HepG2 (cell line): ENCODE results near the gene ACADSB. TPM values are rescaled to one million over a fixed set of nuclear protein-coding genes. Genes with fewer than 3 reads are reported as not detected.

ENCODE experiments used
- ATAC-seq: fragments of 200-7000 bp; cut with Tn5 transposase; 3 replicates; pipeline ENCODE4 v1.9.1; 2020; ENCODE audit warnings: mild to moderate bottlenecking, moderate library complexity
- BruUV-seq: library from RNA; stranded (reverse); fragments of 400-500 nt; replicated peaks from 2 replicates; lab custom pipeline; 2021; lab: Mats Ljungman, UMichigan
- CTCF ChIA-PET: fragments of 300-600 bp; formaldehyde crosslinking; extraction: SDS; loops from one replicate; lab custom pipeline; 2021; ENCODE audit warnings: low total read pairs, inconsistent platforms, low intra/inter-chr PET ratio; lab: Yijun Ruan, JAX
- POLR2A ChIA-PET: fragments of 350-600 bp; sonication (Branson Sonifier 250); formaldehyde crosslinking; loops from one replicate; lab custom pipeline; 2020; ENCODE audit warnings: antibody characterized with exemption, inconsistent platforms; lab: Yijun Ruan, JAX
- DNase-seq: peaks from one replicate; pipeline ENCODE4 v3.0.0-alpha.2; 2015; ENCODE audit warnings: low spot score
- FAIRE-seq: peaks from 3 replicates; lab custom pipeline; 2011; peaks lifted over from hg19 to GRCh38; lab: Jason Lieb, UNC
- H2AFZ ChIP-seq: one replicate; pipeline ENCODE4 v1.6.1; 2011; ENCODE audit warnings: low read length, inconsistent platforms
- H3K27ac ChIP-seq: fragments of 300-600 bp; 3 replicates; pipeline ENCODE4 v1.8.0; 2011; ENCODE audit warnings: mixed run types, mild to moderate bottlenecking, mixed read lengths, low read length, inconsistent platforms; ENCODE audit not compliant: insufficient read depth; ENCODE audit errors: extremely low read length
- H3K27me3 ChIP-seq, 2 experiments: fragments of 200-600 bp in 1 of 2; 2 replicates in 1 of 2; 3 replicates in 1 of 2; pipeline versions ENCODE4 v1.6.0 to v1.8.0; 2011; ENCODE audit warnings: low read length in 2 of 2, mild to moderate bottlenecking in 2 of 2, moderate library complexity in 2 of 2, inconsistent platforms in 1 of 2; ENCODE audit not compliant: insufficient read depth in 2 of 2, control insufficient read depth in 1 of 2
- H3K36me3 ChIP-seq, 2 experiments: fragments of 200-600 bp in 1 of 2; replicated peaks in 1 of 2; 2 replicates in 1 of 2; 3 replicates in 1 of 2; pipeline versions ENCODE4 v1.5.1 to v1.8.0; 2011; ENCODE audit warnings: low read length in 2 of 2, inconsistent platforms in 1 of 2; ENCODE audit not compliant: insufficient read depth in 2 of 2, control insufficient read depth in 1 of 2
- H3K4me1 ChIP-seq: 2 replicates; pipeline ENCODE4 v1.5.1; 2012; ENCODE audit warnings: low read length, inconsistent platforms; ENCODE audit not compliant: insufficient read depth
- H3K4me2 ChIP-seq: 2 replicates; pipeline ENCODE4 v1.6.0; 2011; ENCODE audit warnings: low read depth, low read length, inconsistent platforms
- H3K4me3 ChIP-seq, 3 experiments: fragments of 200-600 bp in 1 of 3; sonication (generic), shearing (Covaris generic) in 1 of 3; replicated peaks in 1 of 3; 2 replicates each; pipeline ENCODE4 v1.5.1; 2011 to 2016; ENCODE audit warnings: low read length in 3 of 3, inconsistent platforms in 2 of 3, low read depth in 2 of 3, mild to moderate bottlenecking in 2 of 3, control low read depth in 1 of 3, mixed read lengths in 1 of 3; ENCODE audit not compliant: insufficient read depth in 1 of 3
- H3K79me2 ChIP-seq: one replicate; pipeline ENCODE4 v1.6.1; 2011; ENCODE audit warnings: low read length, inconsistent platforms; ENCODE audit not compliant: insufficient read depth
- H3K9ac ChIP-seq: 2 replicates; pipeline ENCODE4 v1.6.0; 2011; ENCODE audit warnings: mild to moderate bottlenecking, low read depth, low read length, inconsistent platforms; ENCODE audit not compliant: insufficient read depth
- H3K9me3 ChIP-seq: 2 replicates; pipeline ENCODE4 v1.5.1; 2012; ENCODE audit warnings: mild to moderate bottlenecking, low read length
- H4K20me1 ChIP-seq: 2 replicates; pipeline ENCODE4 v1.6.0; 2011; ENCODE audit warnings: inconsistent platforms, mild to moderate bottlenecking, low read length, moderate library complexity; ENCODE audit not compliant: insufficient read depth
- AGO2 ChIP-seq: fragments of 200-400 bp; formaldehyde crosslinking; optimal IDR thresholded peaks from 2 replicates; pipeline ENCODE3; 2017; ENCODE audit warnings: mild to moderate bottlenecking, low read depth, low read length, moderate library complexity
- KMT2B ChIP-seq: IDR thresholded peaks from 2 replicates; pipeline ENCODE4 v1.6.1; 2016; ENCODE audit warnings: missing genetic modification reagents, missing compliant biosample characterization
- NBN ChIP-seq: fragments of 450-650 bp; conservative IDR thresholded peaks from 2 replicates; pipeline ENCODE4 v1.6.1; 2017
- PAWR ChIP-seq: sonication (generic); formaldehyde crosslinking; IDR thresholded peaks from 2 replicates; pipeline ENCODE4 v1.4.0; 2020; ENCODE audit warnings: missing genetic modification reagents, mild to moderate bottlenecking, borderline replicate concordance
- RBFOX2 ChIP-seq: fragments of 200-400 bp; formaldehyde crosslinking; IDR thresholded peaks from 2 replicates; pipeline ENCODE4 v1.6.1; 2017; ENCODE audit warnings: low read depth, mild to moderate bottlenecking, low read length
- SATB2 ChIP-seq: sonication (generic); formaldehyde crosslinking; IDR thresholded peaks from 2 replicates; pipeline ENCODE4 v1.5.0; 2020; ENCODE audit warnings: missing genetic modification reagents
- SKI ChIP-seq: fragments of 450-650 bp; IDR thresholded peaks from one replicate; pipeline ENCODE4 v1.6.1; 2018; ENCODE audit warnings: mild to moderate bottlenecking; ENCODE audit not compliant: partially characterized antibody
- SRSF4 ChIP-seq: fragments of 200-400 bp; formaldehyde crosslinking; IDR thresholded peaks from one replicate; pipeline ENCODE4 v1.6.1; 2018; ENCODE audit warnings: mild to moderate bottlenecking, low read depth, low read length, moderate library complexity; ENCODE audit not compliant: poor library complexity, severe bottlenecking
- TAF1 ChIP-seq: sonication (generic); formaldehyde crosslinking; IDR thresholded peaks from 2 replicates; pipeline ENCODE4 v1.4.0; 2020; ENCODE audit warnings: missing genetic modification reagents
- THAP7 ChIP-seq: sonication (generic); formaldehyde crosslinking; IDR thresholded peaks from 2 replicates; pipeline ENCODE4 v1.8.1; 2023; ENCODE audit warnings: mild to moderate bottlenecking, missing genetic modification reagents
- ZNF124 ChIP-seq: sonication (generic); formaldehyde crosslinking; IDR thresholded peaks from 2 replicates; pipeline ENCODE4 v1.4.0; 2020; ENCODE audit warnings: missing genetic modification reagents
- ZNF138 ChIP-seq: sonication (generic); formaldehyde crosslinking; IDR thresholded peaks from 2 replicates; pipeline ENCODE4 v1.5.0; 2020; ENCODE audit warnings: mild to moderate bottlenecking, low read depth, missing genetic modification reagents
- ZNF552 ChIP-seq: sonication (generic); formaldehyde crosslinking; IDR thresholded peaks from 2 replicates; pipeline ENCODE4 v1.9.0; 2022; ENCODE audit warnings: missing genetic modification reagents, mild to moderate bottlenecking, borderline replicate concordance
- ZNF569 ChIP-seq: sonication (generic); formaldehyde crosslinking; IDR thresholded peaks from 2 replicates; pipeline ENCODE4 v1.5.0; 2020; ENCODE audit warnings: mild to moderate bottlenecking, missing genetic modification reagents, moderate library complexity, borderline replicate concordance
- ZSCAN25 ChIP-seq: sonication (generic); formaldehyde crosslinking; IDR thresholded peaks from 2 replicates; pipeline ENCODE4 v1.8.0; 2022; ENCODE audit warnings: mild to moderate bottlenecking, missing genetic modification reagents
- WGBS: methylation state at CpG from one replicate; pipeline ENCODE4 v1.1.6; 2017; ENCODE audit warnings: low lambda C conversion rate; 5-methylcytosine and 5-hydroxymethylcytosine counted together
- in situ Hi-C: cut with HindIII; loops from 2 replicates; pipeline ENCODE4 v1.10.0; 2017; ENCODE audit warnings: low pct_unique_long_range_greater_than_20kb; ENCODE audit not compliant: extremely low pct_ligation_motif_present
- intact Hi-C: fragments of 100-400 bp; cut with micrococcal nuclease; formaldehyde crosslinking; loops from one replicate; pipeline ENCODE4 v1.10.0; 2022; ENCODE audit not compliant: unreplicated experiment
- polyA plus RNA-seq, 8 experiments: library from polyadenylated mRNA; depleted of rRNA in 3 of 8; stranded (reverse) in 7 of 8; unstranded in 1 of 8; fragments of >200 nt; fragmentation: Illumina TruSeq in 4 of 8; extraction: Trizol in 4 of 8; gene quantifications; 2 replicates each; pipeline versions ENCODE4 v1.2.1 to v1.2.3, GENCODE V29; 2011 to 2016; ENCODE audit warnings: low read depth in 4 of 8, missing spikeins in 1 of 8, mixed read lengths in 1 of 8; ENCODE audit not compliant: insufficient read depth in 1 of 8
- total RNA-seq, 5 experiments: library from RNA; depleted of rRNA; stranded (reverse); fragments of >200 nt; fragmentation: Illumina TruSeq; extraction: Trizol; gene quantifications; 2 replicates each; pipeline ENCODE4 v1.2.3, GENCODE V29; 2016; ENCODE audit warnings: low read depth in 1 of 5
- TF ChIP-seq, protein P1 (sequence below): sonication (generic); formaldehyde crosslinking; IDR thresholded peaks from 2 replicates; pipeline ENCODE4 v1.5.1; 2020; ENCODE audit warnings: mild to moderate bottlenecking, missing genetic modification reagents, moderate library complexity

Gene ACADSB
- total and polyA plus RNA-seq, 2 of the 13 experiments (the other 11 are each of a cell fraction or from before 2014, with no cell fraction given), result 80.0 to 87.6 TPM

DNA sequence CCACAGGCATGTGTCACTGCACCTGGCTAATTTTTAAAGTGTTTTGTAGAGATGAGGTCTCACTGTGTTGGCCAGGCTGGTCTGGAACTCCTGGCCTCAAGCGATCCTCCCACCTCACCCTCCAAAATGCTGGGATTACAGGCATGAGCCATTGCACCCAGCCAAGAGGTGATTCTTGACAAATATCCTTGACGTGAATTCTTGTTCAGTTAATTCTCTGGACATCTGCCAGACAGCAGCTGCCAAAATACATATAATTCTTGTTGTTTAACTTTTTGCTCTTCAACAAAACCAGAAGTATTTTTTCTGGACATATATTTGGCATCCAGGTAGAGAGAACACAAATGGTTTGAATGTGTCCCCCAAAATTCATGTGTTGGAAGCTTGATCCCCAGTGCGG is 3.2 kb downstream of the ACADSB start (continued):
- TF ChIP-seq SKI, result no peak

GRCh38 chr10:123013456-123014419 is 4.9 kb downstream of the ACADSB start:
- Histone ChIP-seq H2AFZ (no peak overlapping the region), H3K4me1 (peaks cover 70% of the 10 kb centered on the region), H3K79me2 (peaks cover 93% of the 10 kb centered on the region), H3K27me3 (no peaks in the 10 kb centered on the region; a peak in 1 of 5 replicates), H3K4me3 (no peak overlapping the region), H3K27ac (no peak overlapping the region), H4K20me1 (peaks cover 4% of the 10 kb centered on the region; the same call in 1 of the 2 replicates), H3K36me3 (peaks cover 3 to 11% of the 10 kb centered on the region in 2 experiments; a peak in 3 of 5 replicates), H3K9ac (no peak overlapping the region), H3K9me3 (no peaks in the 10 kb centered on the region), H3K4me2 (no peak overlapping the region)
- no TSS peak for BruUV-seq
- FAIRE-seq, result no peak
- no peak for DNase-seq
- no peak for ATAC-seq
- POLR2A ChIA-PET, result interaction anchor here (6.9 kb wide), 1 partner anchor 6 kb away, joined by 131 read pairs; no protein-coding TSS in a partner anchor
- WGBS, result 87% methylated on average over 11 of the region's 43 CpGs
- in situ Hi-C loops, result no loop called here
- CTCF ChIA-PET, result no interaction called here
- intact Hi-C loops, result no loop called here
- TF ChIP-seq ZNF569 (CRISPR knock-in tag), result no peak
- no peak for TF ChIP-seq KMT2B
- no peak for TF ChIP-seq TAF1 (CRISPR knock-in tag)
- TF ChIP-seq SRSF4, result no peak
- TF ChIP-seq RBFOX2, result peak; percentile 64
- TF ChIP-seq SATB2 (CRISPR knock-in tag), result no peak
- TF ChIP-seq ZNF124 (CRISPR knock-in tag), result no peak
- no peak for TF ChIP-seq ZNF138 (CRISPR knock-in tag)
- no peak for TF ChIP-seq THAP7 (CRISPR knock-in tag)
- TF ChIP-seq NBN, result no peak
- TF ChIP-seq, protein P1, sequence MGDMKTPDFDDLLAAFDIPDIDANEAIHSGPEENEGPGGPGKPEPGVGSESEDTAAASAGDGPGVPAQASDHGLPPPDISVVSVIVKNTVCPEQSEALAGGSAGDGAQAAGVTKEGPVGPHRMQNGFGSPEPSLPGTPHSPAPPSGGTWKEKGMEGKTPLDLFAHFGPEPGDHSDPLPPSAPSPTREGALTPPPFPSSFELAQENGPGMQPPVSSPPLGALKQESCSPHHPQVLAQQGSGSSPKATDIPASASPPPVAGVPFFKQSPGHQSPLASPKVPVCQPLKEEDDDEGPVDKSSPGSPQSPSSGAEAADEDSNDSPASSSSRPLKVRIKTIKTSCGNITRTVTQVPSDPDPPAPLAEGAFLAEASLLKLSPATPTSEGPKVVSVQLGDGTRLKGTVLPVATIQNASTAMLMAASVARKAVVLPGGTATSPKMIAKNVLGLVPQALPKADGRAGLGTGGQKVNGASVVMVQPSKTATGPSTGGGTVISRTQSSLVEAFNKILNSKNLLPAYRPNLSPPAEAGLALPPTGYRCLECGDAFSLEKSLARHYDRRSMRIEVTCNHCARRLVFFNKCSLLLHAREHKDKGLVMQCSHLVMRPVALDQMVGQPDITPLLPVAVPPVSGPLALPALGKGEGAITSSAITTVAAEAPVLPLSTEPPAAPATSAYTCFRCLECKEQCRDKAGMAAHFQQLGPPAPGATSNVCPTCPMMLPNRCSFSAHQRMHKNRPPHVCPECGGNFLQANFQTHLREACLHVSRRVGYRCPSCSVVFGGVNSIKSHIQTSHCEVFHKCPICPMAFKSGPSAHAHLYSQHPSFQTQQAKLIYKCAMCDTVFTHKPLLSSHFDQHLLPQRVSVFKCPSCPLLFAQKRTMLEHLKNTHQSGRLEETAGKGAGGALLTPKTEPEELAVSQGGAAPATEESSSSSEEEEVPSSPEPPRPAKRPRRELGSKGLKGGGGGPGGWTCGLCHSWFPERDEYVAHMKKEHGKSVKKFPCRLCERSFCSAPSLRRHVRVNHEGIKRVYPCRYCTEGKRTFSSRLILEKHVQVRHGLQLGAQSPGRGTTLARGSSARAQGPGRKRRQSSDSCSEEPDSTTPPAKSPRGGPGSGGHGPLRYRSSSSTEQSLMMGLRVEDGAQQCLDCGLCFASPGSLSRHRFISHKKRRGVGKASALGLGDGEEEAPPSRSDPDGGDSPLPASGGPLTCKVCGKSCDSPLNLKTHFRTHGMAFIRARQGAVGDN (CRISPR knock-in tag), result peak; percentile 20; the same call in 1 of the 2 replicates
- peak; percentile 36 for TF ChIP-seq AGO2
- no peak for TF ChIP-seq ZSCAN25
- no peak for TF ChIP-seq ZNF552 (CRISPR knock-in tag)
- TF ChIP-seq PAWR (CRISPR knock-in tag), result no peak
